Measurements from ENCODE around the gene HIRA. TPM values are rescaled to one million over a fixed set of nuclear protein-coding genes. Genes with fewer than 3 reads are reported as not detected.

HIRA gene
- total and polyA plus RNA-seq, 9 of the 15 experiments (the other 6 are each of a cell fraction or from before 2014, with no cell fraction given), result 0.96 to 132 (median 58.4) TPM

- TF ChIP-seq RNF219 (CRISPR knock-in tag; IDR thresholded peaks at IDR 0.05) (peak; percentile 68; the same call in 1 of the 2 replicates), SPI1 (IDR thresholded peaks at IDR 0.05; ENCODE audit: borderline replicate concordance, low read depth, low read length) (peak; percentile 48; the same call in 1 of the 2 replicates), BACH1 (tag; IDR thresholded peaks at IDR 0.05) (peak; percentile 89; the same call in 1 of the 2 replicates), ZNF589 (CRISPR knock-in tag; IDR thresholded peaks at IDR 0.05; ENCODE audit: low read depth) (no peak), CEBPZ (IDR thresholded peaks at IDR 0.05; ENCODE audit: borderline replicate concordance, low read depth, low read length) (no peak), FOSL1 (tag; conservative IDR thresholded peaks at IDR 0.05) (peak; percentile 51; the same call in 1 of the 2 replicates), TOE1 (IDR thresholded peaks at IDR 0.05; ENCODE audit: borderline replicate concordance) (no peak), TOE1 (CRISPR knock-in tag; IDR thresholded peaks at IDR 0.05; ENCODE audit: borderline replicate concordance, low read depth) (0 out of 2 replicates have a peak, but pooled peaks have one; percentile 12), UBTF (IDR thresholded peaks at IDR 0.05; ENCODE audit: borderline replicate concordance in 1 of 2, low read depth in 2 of 2, low read length in 2 of 2) (0 out of 4 replicates have a peak, but pooled peaks of 1 of the 2 experiments have one; percentile 26), FOXA3 (CRISPR knock-in tag; conservative IDR thresholded peaks at IDR 0.05 in 1 of 2, IDR thresholded peaks at IDR 0.05 in 1 of 2) (no peak; a peak in 1 of 4 replicates), CBFB (CRISPR knock-in tag; IDR thresholded peaks at IDR 0.05) (no peak), ARHGAP35 (IDR thresholded peaks at IDR 0.05; ENCODE audit: partially characterized antibody) (peak; percentile 37), HMBOX1 (IDR thresholded peaks at IDR 0.05) (peak; percentile 42; the same call in 1 of the 2 replicates), BHLHE40 (IDR thresholded peaks at IDR 0.05; ENCODE audit: low read length) (peak; percentile 81), TEAD1 (CRISPR knock-in tag; IDR thresholded peaks at IDR 0.05) (0 out of 4 replicates have a peak, but pooled peaks of 1 of the 2 experiments have one; percentile 29), ZNF184 (CRISPR knock-in tag; IDR thresholded peaks at IDR 0.05) (no peak), ZNF253 (CRISPR knock-in tag; conservative IDR thresholded peaks at IDR 0.05) (0 out of 2 replicates have a peak, but pooled peaks have one; percentile 39)
Observed at GRCh38 chr22:19289475-19290161, 141.9 kb downstream of the HIRA start (continued).
